C4-2B (cell line): ENCODE results near the gene IHH.

Source experiments
- CTCF ChIP-seq: fragments of 450-650 bp; conservative IDR thresholded peaks from 2 replicates; pipeline ENCODE4 v1.5.1; 2017; ENCODE audit warnings: mild to moderate bottlenecking
- ZFX ChIP-seq: fragments of 450-650 bp; IDR thresholded peaks from 2 replicates; pipeline ENCODE4 v1.6.1; 2017

- no peak for TF ChIP-seq CTCF
- no peak for TF ChIP-seq ZFX
Measured at GRCh38 chr2:219076253-219076652, 15.5 kb upstream of the IHH start.
